Liver (tissue), 3 donors: ENCODE data around the gene NKD1.

Experiments
- ATF3 ChIP-seq: IDR thresholded peaks from 2 replicates; pipeline ENCODE4 v1.6.1; 2016; ENCODE audit warnings: antibody characterized with exemption
- CTCF ChIP-seq: fragments of 150-350 bp; IDR thresholded peaks from 2 replicates; pipeline ENCODE4 v1.5.1; 2017; ENCODE audit warnings: improper control_type of control experiment, low read depth, low read length; ENCODE audit not compliant: missing input control
- EGR1 ChIP-seq, 2 donors: IDR thresholded peaks; 2 replicates each; pipeline ENCODE4 v1.6.1; 2016 to 2018; ENCODE audit warnings: antibody characterized with exemption in 2 of 2, low read depth in 2 of 2
- FOXA1 ChIP-seq: IDR thresholded peaks from 2 replicates; pipeline ENCODE4 v1.6.1; 2016; ENCODE audit warnings: antibody characterized with exemption
- GABPA ChIP-seq, 2 donors: IDR thresholded peaks in 1 of 2; conservative IDR thresholded peaks in 1 of 2; 2 replicates each; pipeline ENCODE4 v1.6.1; 2016; ENCODE audit warnings: antibody characterized with exemption in 2 of 2, mild to moderate bottlenecking in 1 of 2, moderate library complexity in 1 of 2
- JUND ChIP-seq, 2 donors: IDR thresholded peaks; 2 replicates each; pipeline ENCODE4 v1.6.1; 2016; ENCODE audit warnings: antibody characterized with exemption in 2 of 2
- MAX ChIP-seq: IDR thresholded peaks from 2 replicates; pipeline ENCODE4 v1.6.1; 2016; ENCODE audit warnings: antibody characterized with exemption
- NR2F2 ChIP-seq: IDR thresholded peaks from 2 replicates; pipeline ENCODE4 v1.6.1; 2016; ENCODE audit warnings: antibody characterized with exemption
- RAD21 ChIP-seq, 2 donors: IDR thresholded peaks; 2 replicates each; pipeline ENCODE4 v1.6.1; 2016; ENCODE audit warnings: antibody characterized with exemption in 2 of 2, mild to moderate bottlenecking in 2 of 2
- REST ChIP-seq: IDR thresholded peaks from 2 replicates; pipeline ENCODE4 v1.6.1; 2016; ENCODE audit warnings: antibody characterized with exemption, mild to moderate bottlenecking
- SP1 ChIP-seq: IDR thresholded peaks from 2 replicates; pipeline ENCODE4 v1.6.1; 2018; ENCODE audit warnings: antibody characterized with exemption, mild to moderate bottlenecking
- TAF1 ChIP-seq: conservative IDR thresholded peaks from 2 replicates; pipeline ENCODE4 v1.6.1; 2016; ENCODE audit warnings: antibody characterized with exemption, mild to moderate bottlenecking
- YY1 ChIP-seq: IDR thresholded peaks from 2 replicates; pipeline ENCODE4 v1.6.1; 2016; ENCODE audit warnings: antibody characterized with exemption, mild to moderate bottlenecking
- donor health status: healthy.
- donor health status: healthy.

- TF ChIP-seq CTCF (no peak), NR2F2 (no peak), TAF1 (no peak), JUND (IDR thresholded peaks at IDR 0.05) (no peak), EGR1 (IDR thresholded peaks at IDR 0.05; ENCODE audit: low read depth in 2 of 2) (no peak), SP1 (no peak), MAX (no peak), REST (no peak), FOXA1 (no peak), ATF3 (no peak), RAD21 (IDR thresholded peaks at IDR 0.05) (no peak), GABPA (IDR thresholded peaks at IDR 0.05 in 1 of 2, conservative IDR thresholded peaks at IDR 0.05 in 1 of 2) (no peak), YY1 (no peak)
Observed at GRCh38 chr16:50622029-50622428, 73.8 kb downstream of the NKD1 start.
